ENCODE measurements around the gene C3orf49. TPM values are rescaled to one million over a fixed set of nuclear protein-coding genes. Genes with fewer than 3 reads are reported as not detected.

C3orf49 gene
- total RNA-seq, 4 donors from 2014 or later = not detected

- intact Hi-C loops (cut with DNase I; ENCODE audit: low total_unique reads) = no loop called here
- no peaks in the 10 kb centered on the region for H3K27me3 ChIP-seq
Measured at GRCh38 chr3:63824309-63824708, 5.2 kb downstream of the C3orf49 start.

DNA sequence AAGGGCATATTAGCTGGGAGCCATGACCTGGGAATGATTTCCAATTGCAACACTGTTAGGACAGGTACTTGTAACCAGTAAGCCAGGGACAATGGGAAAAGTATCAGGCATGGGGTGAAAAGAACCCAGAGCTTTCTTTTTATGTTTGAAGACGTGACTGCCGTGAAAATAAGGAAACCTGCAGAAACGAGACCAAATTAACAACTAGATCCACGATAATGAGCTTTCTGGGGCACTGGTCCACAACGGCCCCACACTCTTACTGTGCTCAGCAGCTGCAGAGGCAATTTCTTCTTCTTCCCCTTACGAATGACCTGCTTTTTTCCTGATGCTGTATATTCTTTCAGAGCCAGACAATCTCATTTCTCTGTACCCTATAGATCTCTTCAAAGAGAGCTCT, 11.4 kb downstream of the C3orf49 start:
- H3K9me3 ChIP-seq = no peaks in the 10 kb centered on the region
- TF ChIP-seq, protein P1, sequence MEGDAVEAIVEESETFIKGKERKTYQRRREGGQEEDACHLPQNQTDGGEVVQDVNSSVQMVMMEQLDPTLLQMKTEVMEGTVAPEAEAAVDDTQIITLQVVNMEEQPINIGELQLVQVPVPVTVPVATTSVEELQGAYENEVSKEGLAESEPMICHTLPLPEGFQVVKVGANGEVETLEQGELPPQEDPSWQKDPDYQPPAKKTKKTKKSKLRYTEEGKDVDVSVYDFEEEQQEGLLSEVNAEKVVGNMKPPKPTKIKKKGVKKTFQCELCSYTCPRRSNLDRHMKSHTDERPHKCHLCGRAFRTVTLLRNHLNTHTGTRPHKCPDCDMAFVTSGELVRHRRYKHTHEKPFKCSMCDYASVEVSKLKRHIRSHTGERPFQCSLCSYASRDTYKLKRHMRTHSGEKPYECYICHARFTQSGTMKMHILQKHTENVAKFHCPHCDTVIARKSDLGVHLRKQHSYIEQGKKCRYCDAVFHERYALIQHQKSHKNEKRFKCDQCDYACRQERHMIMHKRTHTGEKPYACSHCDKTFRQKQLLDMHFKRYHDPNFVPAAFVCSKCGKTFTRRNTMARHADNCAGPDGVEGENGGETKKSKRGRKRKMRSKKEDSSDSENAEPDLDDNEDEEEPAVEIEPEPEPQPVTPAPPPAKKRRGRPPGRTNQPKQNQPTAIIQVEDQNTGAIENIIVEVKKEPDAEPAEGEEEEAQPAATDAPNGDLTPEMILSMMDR (IDR thresholded peaks at IDR 0.05) = no peak
- no peak for TF ChIP-seq POLR2A (IDR thresholded peaks at IDR 0.05)
- H3K27ac ChIP-seq = no peak overlapping the region
- intact Hi-C loops (cut with DNase I; ENCODE audit: low total_unique reads) = no loop called here
- H3K4me3 ChIP-seq = no peak overlapping the region
- H3K36me3 ChIP-seq = no peaks in the 10 kb centered on the region
- DNase-seq = no peak
- H3K27me3 ChIP-seq = no peaks in the 10 kb centered on the region
- H3K4me1 ChIP-seq = no peaks in the 10 kb centered on the region

More at GRCh38 chr3:63824309-63824708, 5.2 kb downstream of the C3orf49 start:
- H3K36me3 ChIP-seq = no peaks in the 10 kb centered on the region
- no peak for DNase-seq
- H3K9me3 ChIP-seq = no peaks in the 10 kb centered on the region
- H3K27ac ChIP-seq = no peak overlapping the region
- H3K4me1 ChIP-seq = no peaks in the 10 kb centered on the region
- TF ChIP-seq POLR2A (IDR thresholded peaks at IDR 0.05) = no peak
- TF ChIP-seq, protein P1 (IDR thresholded peaks at IDR 0.05) = no peak
- H3K4me3 ChIP-seq = no peak overlapping the region

DNA sequence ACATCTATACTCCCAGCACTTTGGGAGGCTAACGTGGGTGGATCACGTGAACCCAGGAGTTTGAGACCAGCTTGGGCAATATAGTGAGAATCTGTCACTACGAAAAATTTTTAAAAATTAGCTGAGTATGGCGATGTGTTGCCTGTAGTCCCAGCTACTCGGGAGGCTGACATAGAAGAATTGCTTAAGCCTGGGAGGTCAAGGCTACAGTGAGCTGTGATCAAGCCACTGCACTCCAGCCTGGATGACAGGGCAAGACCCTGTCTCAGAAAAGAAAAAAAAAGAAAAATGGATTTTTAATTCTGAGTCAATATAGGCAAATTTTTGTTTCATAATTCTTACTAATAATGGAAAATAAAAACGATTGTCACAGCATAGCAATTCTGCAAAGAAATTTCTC, 13.3 kb downstream of the C3orf49 start:
- no peaks in the 10 kb centered on the region for H3K4me1 ChIP-seq
- peaks cover 0 to under 1% of the 10 kb centered on the region in 2 donors for H3K36me3 ChIP-seq
- intact Hi-C loops (cut with DNase I; ENCODE audit: low total_unique reads) = no loop called here
- DNase-seq = no peak
- H3K9me3 ChIP-seq = no peaks in the 10 kb centered on the region
- no peaks in the 10 kb centered on the region for H3K27me3 ChIP-seq
- no peak for TF ChIP-seq POLR2A (IDR thresholded peaks at IDR 0.05)
- TF ChIP-seq, protein P1 (IDR thresholded peaks at IDR 0.05) = no peak
- no peak overlapping the region for H3K4me3 ChIP-seq
- no peak overlapping the region for H3K27ac ChIP-seq

GRCh38 chr3:63841704-63842103, 22.6 kb downstream of the C3orf49 start:
- Histone ChIP-seq H3K4me1 (no peaks in the 10 kb centered on the region), H3K36me3 (peaks cover 0 to 5% of the 10 kb centered on the region in 2 donors), H3K4me3 (no peak overlapping the region), H3K27me3 (no peaks in the 10 kb centered on the region), H3K9me3 (no peaks in the 10 kb centered on the region), H3K27ac (no peak overlapping the region)
- intact Hi-C loops (cut with DNase I; ENCODE audit: low total_unique reads) = no loop called here
- no peak for DNase-seq
- TF ChIP-seq POLR2A (IDR thresholded peaks at IDR 0.05) = no peak

DNA sequence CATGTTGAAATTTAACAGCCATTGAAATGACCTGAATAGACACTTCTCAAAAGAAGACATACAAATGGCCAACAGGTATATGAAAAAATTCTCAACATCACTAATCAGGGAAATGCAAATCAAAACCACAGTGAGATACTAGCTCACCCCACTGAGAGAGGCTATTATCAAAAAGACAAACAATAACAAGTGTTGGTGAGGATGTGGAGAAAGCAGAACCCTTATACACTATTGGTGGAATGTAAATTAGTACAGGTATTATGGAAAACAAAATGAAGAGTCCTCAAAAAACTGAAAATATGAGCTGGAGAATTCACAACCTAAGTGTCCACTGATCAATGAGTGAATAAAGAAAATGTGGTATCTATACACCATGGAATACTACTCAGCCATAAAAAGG, 23.0 kb downstream of the C3orf49 start:
- intact Hi-C loops (cut with DNase I; ENCODE audit: low total_unique reads) = no loop called here
- TF ChIP-seq POLR2A (IDR thresholded peaks at IDR 0.05) = no peak
- TF ChIP-seq, protein P1 (IDR thresholded peaks at IDR 0.05) = no peak

GRCh38 chr3:63845215-63845614, 26.1 kb downstream of the C3orf49 start:
- no peak for DNase-seq
- Histone ChIP-seq H3K27ac (no peak overlapping the region), H3K9me3 (no peaks in the 10 kb centered on the region), H3K36me3 (no peaks in the 10 kb centered on the region), H3K4me3 (no peak overlapping the region), H3K4me1 (no peaks in the 10 kb centered on the region), H3K27me3 (no peaks in the 10 kb centered on the region)
- TF ChIP-seq, protein P1 (IDR thresholded peaks at IDR 0.05) = no peak
- no peak for TF ChIP-seq POLR2A (IDR thresholded peaks at IDR 0.05)
- intact Hi-C loops (cut with DNase I; ENCODE audit: low total_unique reads) = no loop called here

More for the DNA sequence above, 23.0 kb downstream of the C3orf49 start:
- DNase-seq = no peak
- no peaks in the 10 kb centered on the region for H3K4me1 ChIP-seq
- no peaks in the 10 kb centered on the region for H3K27me3 ChIP-seq
- no peak overlapping the region for H3K4me3 ChIP-seq
- no peak overlapping the region for H3K27ac ChIP-seq
- peaks cover 0 to 5% of the 10 kb centered on the region in 2 donors for H3K36me3 ChIP-seq
- no peaks in the 10 kb centered on the region for H3K9me3 ChIP-seq

Measured in uterus (tissue), 4 donors.